NCI-H2171 (cell line): ENCODE data around the gene VAC14.

Experiments used
- DNase-seq: peaks from one replicate; lab custom pipeline; 2025; lab: John Stamatoyannopoulos, UW

The VAC14 gene

DNA sequence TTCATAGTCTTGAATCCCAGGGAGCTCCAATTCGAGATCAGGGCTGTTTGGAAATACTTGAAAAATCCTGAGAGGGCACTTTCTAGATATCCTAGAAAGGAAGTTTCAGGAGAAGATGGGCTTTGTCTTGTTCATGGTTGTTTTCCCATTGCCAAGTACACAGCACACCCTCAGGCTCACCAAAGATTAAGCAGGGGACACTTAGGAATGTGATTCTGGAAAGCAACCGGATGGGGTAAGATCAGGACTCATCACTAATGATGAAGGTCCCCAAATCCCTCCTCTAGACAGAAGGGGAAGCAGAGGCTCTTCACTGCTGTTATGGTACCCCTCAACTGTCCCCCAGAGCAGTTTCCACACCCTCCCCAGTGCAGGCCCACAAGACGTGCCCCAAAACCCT, 40.7 kb downstream of the VAC14 start:
- DNase-seq, result no peak

- no peak for DNase-seq
Observed at GRCh38 chr16:70759666-70760065, 41.3 kb downstream of the VAC14 start.

DNA sequence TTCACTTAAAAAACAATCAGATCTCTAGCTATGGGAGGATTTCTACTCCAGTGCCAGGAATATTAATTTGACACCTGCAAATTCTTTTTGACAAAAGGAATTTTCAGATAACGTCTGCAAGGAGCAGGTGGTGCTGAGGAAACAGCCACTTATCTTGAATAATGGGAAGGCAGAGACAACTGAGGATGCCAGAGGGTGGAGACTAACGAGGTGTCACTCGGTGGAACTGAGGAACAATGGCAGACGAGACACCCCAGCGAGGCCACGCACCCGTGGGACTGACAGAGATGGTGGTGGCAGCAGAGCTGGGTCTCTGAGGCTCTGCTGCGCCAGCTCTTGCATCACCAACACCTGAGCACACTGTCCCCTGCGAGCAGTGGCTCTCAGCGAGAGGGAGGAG, 42.2 kb downstream of the VAC14 start:
- DNase-seq, result no peak

DNA sequence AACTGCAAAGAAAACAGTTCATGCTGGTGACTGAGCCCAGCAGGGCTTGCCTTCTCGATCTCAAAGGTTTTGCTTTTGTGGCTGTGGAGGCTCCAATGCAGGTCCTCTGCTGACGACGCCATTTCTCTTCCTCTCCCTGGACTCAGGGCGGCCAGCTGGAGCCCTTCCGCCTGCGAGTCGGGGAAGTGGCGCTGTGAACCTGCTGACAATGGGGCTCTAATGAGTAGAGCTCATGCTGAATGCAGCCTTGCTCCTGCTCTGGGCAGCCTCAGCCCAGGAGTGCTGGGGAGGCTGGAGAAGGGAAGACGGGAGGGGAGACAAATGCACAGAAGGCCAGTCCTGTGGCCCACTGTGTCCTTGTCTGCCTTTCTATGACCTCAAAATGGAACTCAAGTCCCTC, 43.8 kb downstream of the VAC14 start:
- DNase-seq, result no peak

- no peak for DNase-seq
Observed at GRCh38 chr16:70756071-70756470, 44.9 kb downstream of the VAC14 start.

DNA sequence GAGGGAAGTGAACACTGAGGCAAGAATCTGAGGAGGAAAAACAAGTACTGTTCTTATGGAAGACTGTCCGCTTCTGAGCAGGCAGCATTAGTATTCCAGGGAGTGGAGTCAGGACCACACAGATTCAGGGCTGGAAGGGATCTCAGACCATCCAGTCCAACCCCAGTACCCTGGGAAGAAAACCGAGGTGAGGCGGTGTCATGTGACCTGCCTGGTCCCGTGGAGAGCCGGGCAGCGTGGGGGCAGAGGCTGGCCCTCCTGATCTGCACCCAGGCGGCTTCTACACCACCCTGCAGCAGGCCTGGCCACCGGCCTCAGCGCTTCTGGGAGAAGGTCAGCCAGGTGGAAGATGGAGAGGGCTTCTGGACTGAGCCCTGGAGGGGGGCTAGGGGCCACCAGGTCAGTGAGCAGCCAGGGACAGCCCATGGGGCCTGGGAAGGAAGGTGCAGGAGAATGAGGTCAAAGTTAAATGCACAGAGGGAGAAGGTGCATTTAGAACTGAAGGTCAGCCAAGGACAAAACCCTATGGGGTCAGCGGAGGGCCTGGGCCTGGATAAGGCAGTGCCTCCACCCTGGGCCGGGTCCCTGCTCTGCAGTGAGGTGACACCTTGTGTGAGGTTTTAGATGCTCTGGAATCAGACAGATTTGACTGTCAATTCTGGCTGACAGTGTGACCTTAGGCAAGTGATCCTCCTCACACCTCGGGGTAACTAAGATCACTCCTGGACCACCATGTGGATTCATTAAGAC, 45.9 kb downstream of the VAC14 start:
- no peak for DNase-seq

DNA sequence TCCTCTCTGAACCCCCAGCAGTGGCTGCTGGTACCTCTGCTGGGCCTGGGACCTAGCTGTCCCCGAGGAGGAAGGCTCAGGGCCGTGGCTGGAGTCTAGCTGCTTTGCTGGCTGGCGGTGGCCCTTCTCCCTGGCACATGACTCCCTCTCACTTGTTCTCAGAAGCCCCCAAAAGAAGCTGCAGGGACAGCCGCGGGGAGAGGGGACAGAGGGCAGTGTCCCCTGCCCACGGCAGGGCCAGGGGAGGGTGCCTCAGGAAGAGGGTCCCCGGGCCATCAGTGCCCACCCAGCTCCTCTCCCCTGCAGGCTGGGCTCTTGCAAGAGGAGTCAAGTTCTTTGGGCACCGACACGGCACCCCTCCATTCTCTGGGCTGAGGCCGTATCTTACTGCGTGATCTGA, 46.6 kb downstream of the VAC14 start:
- no peak for DNase-seq

DNA sequence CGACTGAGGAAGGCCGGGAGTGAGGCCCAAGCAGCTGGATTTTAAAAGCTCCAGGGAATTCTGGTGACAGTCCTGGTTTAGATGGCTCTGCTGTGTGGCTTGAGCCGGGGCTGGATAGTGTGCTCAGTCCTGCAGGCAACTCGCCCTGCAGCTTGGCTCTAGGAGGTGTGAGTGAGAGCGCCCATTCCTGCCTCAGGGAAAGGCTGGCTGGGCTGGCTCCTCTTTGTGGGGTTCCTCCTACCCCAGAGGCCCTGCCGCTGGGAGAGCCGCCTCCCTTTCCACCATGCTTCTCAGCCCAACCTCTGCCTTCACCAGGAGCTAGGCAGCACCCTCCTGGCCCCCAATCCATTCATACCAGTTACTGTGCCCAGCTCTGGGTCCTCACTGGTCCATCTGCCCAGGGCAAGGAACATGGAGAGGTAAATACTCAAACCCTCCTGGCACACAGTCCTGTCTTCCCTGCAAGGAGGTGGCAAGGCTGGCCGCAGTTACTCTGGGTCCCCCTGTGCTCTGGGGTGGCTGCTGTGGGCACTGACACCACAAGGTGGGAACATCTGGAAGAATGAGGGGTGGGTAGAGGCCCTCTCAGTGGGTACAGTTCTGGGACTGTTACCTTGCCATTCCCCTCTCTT, 47.1 kb downstream of the VAC14 start:
- DNase-seq, result no peak

- DNase-seq, result no peak
Observed at GRCh38 chr16:70753228-70753627, 47.7 kb downstream of the VAC14 start.

DNA sequence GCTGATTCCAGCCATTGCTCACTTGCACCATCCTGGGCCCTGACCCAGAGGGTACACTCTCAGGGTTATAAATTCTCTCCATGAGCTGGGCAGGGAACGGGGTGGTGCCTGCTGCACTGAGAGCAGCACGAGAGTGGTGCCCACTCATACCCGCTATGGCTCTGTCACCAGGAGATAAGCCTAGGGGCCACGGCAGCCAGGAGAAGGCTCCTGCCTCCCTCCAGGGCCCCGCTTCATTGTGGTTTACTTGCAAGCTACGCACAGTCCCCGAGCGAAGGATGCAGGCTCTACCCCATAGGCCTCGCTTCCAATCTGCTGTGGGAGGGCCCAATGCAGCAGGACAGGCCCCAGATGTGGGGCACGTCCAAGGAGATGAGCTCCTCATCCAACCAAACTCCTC, 48.5 kb downstream of the VAC14 start:
- DNase-seq, result no peak

DNA sequence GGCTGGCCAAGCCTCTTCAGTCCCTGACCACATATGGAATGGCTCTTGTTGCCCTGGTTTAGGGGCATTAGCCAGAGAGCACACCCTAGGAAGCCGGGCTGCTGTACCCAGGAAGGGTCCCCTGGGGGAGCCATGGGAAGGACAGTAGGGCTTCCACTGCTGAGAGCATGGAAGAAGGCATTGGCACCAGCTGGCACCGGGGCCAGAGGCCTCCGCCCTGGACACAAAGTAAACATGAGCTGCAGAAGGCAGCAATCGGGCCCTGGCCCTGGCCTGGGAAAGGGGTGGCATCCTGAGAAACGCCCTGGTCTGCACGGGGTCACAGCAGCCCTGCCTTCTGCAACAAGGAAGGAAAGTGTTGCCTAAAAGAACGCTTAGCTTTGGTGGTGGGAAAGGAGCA, 49.4 kb downstream of the VAC14 start:
- DNase-seq, result no peak

GRCh38 chr16:70750893-70751467, 50.0 kb downstream of the VAC14 start:
- DNase-seq, result no peak

DNA sequence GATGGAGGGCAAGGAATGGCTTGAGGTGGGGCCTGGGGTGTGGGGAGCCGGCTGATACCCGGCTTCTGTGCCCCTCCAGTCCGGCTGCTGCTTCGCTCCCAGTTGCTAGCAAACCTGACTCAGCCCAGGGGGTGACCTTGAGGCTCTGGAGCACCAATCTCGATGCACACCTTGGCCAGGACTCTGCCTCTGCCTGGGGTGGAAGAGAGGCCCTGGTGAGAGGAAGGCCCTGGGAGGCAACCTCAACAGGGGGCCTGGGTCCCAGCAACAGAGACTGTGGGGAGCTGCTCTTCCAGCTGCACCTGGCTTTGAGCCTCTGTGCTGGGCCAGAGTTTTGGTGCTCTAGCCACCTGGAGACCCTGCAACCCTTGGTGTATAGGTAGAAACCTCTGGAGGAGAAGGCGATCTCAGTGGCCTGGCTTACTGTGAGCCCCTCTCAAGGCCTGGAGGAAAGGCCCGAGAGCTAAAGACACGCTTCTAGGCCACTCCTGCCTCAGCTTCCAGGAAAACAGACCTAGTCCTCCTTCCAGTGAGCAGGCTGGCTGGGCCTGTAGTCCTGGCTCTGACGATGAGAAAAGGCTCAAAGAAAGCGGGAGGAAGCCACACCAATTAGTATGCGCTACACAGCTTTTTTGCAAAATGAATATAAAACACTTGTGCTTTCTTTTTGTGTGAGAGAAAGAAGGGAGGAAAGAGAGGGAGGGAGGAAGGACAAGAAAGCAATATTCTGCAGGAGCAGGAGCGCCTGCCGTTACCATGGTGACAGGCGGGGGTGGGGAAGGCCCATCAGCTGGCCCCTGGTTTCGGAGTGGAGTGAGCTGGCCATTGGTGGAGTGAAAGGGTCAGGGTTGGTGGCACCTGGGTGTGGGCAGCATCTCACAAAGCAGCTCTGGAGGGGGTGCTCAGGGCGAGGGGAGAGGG, 51.0 kb downstream of the VAC14 start:
- no peak for DNase-seq

GRCh38 chr16:70749006-70749678, 51.8 kb downstream of the VAC14 start:
- no peak for DNase-seq

DNA sequence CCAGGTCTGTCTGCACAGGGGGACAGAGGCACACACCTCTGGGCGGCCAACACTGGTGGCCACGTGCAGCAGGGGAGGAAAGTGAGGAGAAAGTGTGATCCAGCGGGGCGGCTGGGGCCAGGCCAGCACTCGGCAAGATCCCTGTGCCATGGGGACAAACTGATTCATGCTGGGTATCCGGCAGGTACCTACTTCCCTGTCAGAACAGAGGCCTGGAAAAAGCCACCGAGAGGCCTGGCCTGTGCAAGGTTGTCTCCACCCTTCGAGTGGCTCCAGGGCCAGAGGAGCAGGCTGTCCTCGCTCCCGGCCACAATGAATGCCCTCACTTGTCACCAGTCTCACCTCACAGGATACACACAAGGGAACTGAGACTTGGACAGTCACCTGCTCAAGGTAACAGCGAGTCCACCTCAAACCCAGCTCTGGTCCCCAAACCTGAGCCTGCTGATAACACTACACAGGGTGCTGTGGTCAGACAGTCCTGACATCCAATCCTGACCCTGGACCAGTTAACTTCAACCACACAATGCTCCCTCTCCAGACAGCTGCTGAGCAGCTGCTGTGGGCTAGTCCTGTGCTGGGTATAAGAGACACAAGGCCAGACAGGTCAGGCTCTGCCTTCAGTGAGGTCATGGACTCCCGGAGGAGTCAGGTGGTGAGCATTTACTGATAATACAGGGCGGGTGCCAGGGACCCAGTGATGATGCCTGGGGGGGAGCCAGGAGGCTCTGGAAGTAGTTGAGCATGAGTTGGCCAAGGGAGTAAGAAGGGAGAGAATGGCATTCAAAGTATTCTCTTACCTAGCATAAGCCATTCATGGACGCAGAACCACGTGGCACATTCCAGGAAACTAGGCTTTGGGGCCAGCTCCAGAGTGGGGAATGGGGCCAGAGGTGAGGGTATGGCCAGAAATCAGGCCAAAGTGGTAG, 53.0 kb downstream of the VAC14 start:
- DNase-seq, result no peak

DNA sequence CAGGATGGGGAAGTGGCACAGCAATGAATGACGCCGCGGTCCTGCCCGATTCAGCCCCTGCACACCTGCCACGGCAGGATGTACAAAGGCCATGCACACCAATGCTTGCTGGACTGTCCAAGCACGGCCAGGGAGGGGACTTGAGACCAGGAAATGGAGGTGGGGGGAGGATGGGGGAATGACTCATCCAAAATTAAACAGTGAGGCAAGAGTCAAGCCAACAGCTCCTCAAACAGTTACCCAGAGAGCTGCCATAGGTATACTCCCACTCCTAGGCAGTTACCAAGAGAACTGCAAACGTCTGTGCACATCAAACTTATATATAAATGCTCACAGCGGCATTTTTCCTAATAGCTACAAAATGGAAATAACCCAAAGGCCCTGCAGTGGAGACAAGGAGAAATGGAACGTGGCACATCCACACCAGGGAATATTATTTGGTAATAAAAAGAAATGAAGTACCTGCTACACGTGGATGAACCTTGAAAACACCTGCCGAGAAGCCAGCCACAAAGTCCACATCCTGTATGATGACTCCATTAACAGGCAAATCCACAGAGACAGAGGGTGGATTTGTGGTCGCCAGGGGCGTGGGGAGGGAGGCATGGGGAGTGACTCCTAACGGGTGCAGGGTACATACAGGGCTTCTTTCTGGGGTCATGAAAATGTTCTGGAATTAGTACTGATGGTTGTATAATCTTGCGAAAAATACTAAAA, 54.1 kb downstream of the VAC14 start:
- DNase-seq, result no peak

GRCh38 chr16:70746040-70746707, 54.8 kb downstream of the VAC14 start:
- DNase-seq, result no peak

DNA sequence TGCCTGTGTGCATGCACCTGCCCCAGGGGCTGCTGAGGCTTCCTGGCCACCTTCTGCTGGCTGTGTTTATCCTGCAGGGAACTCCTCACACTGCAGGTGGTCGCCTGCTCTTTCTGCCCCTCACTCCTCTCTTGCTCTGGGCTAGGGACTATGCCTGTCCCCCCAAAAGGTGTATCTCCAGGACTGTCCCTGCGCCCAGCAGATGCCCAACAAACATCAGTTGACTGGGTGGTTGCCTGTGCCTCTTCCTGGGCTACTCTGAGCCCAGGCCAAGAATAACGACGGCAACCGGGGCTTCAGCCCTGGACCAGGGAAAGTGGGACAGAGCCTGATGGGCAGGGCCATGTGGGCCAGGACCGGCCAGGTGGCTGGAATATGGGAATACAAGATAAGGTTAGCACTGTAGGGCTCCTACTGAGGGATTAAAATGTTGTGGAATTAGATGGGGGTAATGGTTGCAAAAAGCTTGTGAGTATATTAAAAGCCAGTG, 55.4 kb downstream of the VAC14 start:
- DNase-seq, result no peak

DNA sequence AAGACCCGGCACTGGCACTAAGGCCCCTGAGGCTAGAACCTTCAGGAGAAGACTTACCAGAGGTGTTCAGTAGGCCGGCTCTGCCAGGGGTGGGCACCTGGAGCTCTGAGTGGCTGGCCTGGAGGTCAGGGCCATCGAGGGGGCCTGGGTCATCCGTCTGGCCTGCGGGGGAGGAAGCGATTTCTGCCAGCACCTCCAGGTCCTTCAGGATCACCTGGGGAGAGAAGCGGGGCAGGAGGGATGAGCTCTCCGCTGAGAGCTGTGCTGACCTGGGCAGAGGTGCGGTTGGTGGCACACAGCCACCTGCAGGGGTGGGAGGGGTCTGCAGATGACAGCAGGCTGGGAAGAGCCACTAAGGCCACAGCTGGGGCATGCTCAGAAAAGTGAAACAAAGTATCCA, 56.6 kb downstream of the VAC14 start:
- DNase-seq, result no peak
